Tibial nerve (tissue), 4 donors: ENCODE results near the gene PKHD1.

Experiments
- CTCF ChIP-seq, 5 experiments: fragments of 200-600 bp in 3 of 5; fragments of 450-650 bp in 2 of 5; sonication (generic) in 3 of 5; IDR thresholded peaks; one replicate each; pipeline ENCODE4 v1.5.1; 2016 to 2019; ENCODE audit warnings: antibody characterized with exemption in 5 of 5, mild to moderate bottlenecking in 3 of 5, moderate library complexity in 2 of 5
- EP300 ChIP-seq, 2 donors: sonication (generic); formaldehyde crosslinking; IDR thresholded peaks; one replicate each; pipeline ENCODE4 v1.6.1; 2017; ENCODE audit warnings: antibody characterized with exemption in 2 of 2, mild to moderate bottlenecking in 1 of 2
- POLR2A ChIP-seq, 2 donors: fragments of 450-650 bp; IDR thresholded peaks; one replicate each; pipeline ENCODE4 v1.6.1; 2017; ENCODE audit warnings: antibody characterized with exemption in 2 of 2, mild to moderate bottlenecking in 2 of 2, moderate library complexity in 2 of 2

GRCh38 chr6:51574040-51574439 lies 513.4 kb downstream of the PKHD1 start:
- TF ChIP-seq CTCF (IDR thresholded peaks at IDR 0.05) (no peak), POLR2A (IDR thresholded peaks at IDR 0.05) (no peak), EP300 (IDR thresholded peaks at IDR 0.05) (no peak)
